Measurements from ENCODE around the gene STXBP5.

STXBP5 gene

GRCh38 chr6:147384029-147384428 lies 179.8 kb downstream of the STXBP5 start:
- H3K4me1 Mint-ChIP-seq: no peaks in the 10 kb centered on the region
- no peaks in the 10 kb centered on the region for H3K27me3 Mint-ChIP-seq (ENCODE audit: low read depth)
- no peak overlapping the region for H3K4me3 Mint-ChIP-seq
- no peak overlapping the region for H3K27ac Mint-ChIP-seq
- TF ChIP-seq CTCF (IDR thresholded peaks at IDR 0.05; ENCODE audit: unreplicated experiment in 3 of 3): no peak
- H3K9me3 Mint-ChIP-seq: peaks cover 7% of the 10 kb centered on the region
- peaks cover 39% of the 10 kb centered on the region for H3K36me3 Mint-ChIP-seq (ENCODE audit: low read depth)

GRCh38 chr6:147384737-147385710 lies 180.8 kb downstream of the STXBP5 start:
- TF ChIP-seq CTCF (IDR thresholded peaks at IDR 0.05; ENCODE audit: unreplicated experiment in 3 of 3): no peak
- peaks cover 30% of the 10 kb centered on the region for H3K36me3 Mint-ChIP-seq (ENCODE audit: low read depth)
- H3K9me3 Mint-ChIP-seq: peaks cover 5% of the 10 kb centered on the region
- H3K4me3 Mint-ChIP-seq: no peak overlapping the region
- H3K27me3 Mint-ChIP-seq (ENCODE audit: low read depth): no peaks in the 10 kb centered on the region
- no peaks in the 10 kb centered on the region for H3K4me1 Mint-ChIP-seq
- H3K27ac Mint-ChIP-seq: no peak overlapping the region

GRCh38 chr6:147389463-147389862 lies 185.2 kb downstream of the STXBP5 start:
- no peak for TF ChIP-seq CTCF (IDR thresholded peaks at IDR 0.05; ENCODE audit: unreplicated experiment in 3 of 3)
- Mint-ChIP-seq H3K4me1 (no peaks in the 10 kb centered on the region), H3K27me3 (ENCODE audit: low read depth) (no peaks in the 10 kb centered on the region), H3K4me3 (no peak overlapping the region), H3K27ac (no peak overlapping the region), H3K36me3 (ENCODE audit: low read depth) (peaks cover 3% of the 10 kb centered on the region), H3K9me3 (no peaks in the 10 kb centered on the region)

- H3K27me3 Mint-ChIP-seq (ENCODE audit: low read depth): no peaks in the 10 kb centered on the region
- H3K9me3 Mint-ChIP-seq: no peaks in the 10 kb centered on the region
- H3K36me3 Mint-ChIP-seq (ENCODE audit: low read depth): no peaks in the 10 kb centered on the region
- no peak overlapping the region for H3K4me3 Mint-ChIP-seq
- H3K4me1 Mint-ChIP-seq: no peaks in the 10 kb centered on the region
- H3K27ac Mint-ChIP-seq: no peak overlapping the region
- TF ChIP-seq CTCF (IDR thresholded peaks at IDR 0.05; ENCODE audit: unreplicated experiment in 3 of 3): peak; percentile 64 to 73 (median 65)
Measured at GRCh38 chr6:147390909-147391536, 186.8 kb downstream of the STXBP5 start.

GRCh38 chr6:147392917-147393625 lies 188.9 kb downstream of the STXBP5 start:
- Mint-ChIP-seq H3K36me3 (ENCODE audit: low read depth) (no peaks in the 10 kb centered on the region), H3K9me3 (no peaks in the 10 kb centered on the region), H3K4me3 (no peak overlapping the region), H3K27ac (no peak overlapping the region), H3K27me3 (ENCODE audit: low read depth) (no peaks in the 10 kb centered on the region), H3K4me1 (no peaks in the 10 kb centered on the region)
- TF ChIP-seq CTCF (IDR thresholded peaks at IDR 0.05; ENCODE audit: unreplicated experiment in 3 of 3): no peak

Measured in nephron (organoid).